Measurements from ENCODE around the gene THAP7. TPM values are rescaled to one million over a fixed set of nuclear protein-coding genes. Genes with fewer than 3 reads are reported as not detected.

Gene THAP7
- total RNA-seq, 1 experiment from 2014 or later = 24.6 TPM

DNA sequence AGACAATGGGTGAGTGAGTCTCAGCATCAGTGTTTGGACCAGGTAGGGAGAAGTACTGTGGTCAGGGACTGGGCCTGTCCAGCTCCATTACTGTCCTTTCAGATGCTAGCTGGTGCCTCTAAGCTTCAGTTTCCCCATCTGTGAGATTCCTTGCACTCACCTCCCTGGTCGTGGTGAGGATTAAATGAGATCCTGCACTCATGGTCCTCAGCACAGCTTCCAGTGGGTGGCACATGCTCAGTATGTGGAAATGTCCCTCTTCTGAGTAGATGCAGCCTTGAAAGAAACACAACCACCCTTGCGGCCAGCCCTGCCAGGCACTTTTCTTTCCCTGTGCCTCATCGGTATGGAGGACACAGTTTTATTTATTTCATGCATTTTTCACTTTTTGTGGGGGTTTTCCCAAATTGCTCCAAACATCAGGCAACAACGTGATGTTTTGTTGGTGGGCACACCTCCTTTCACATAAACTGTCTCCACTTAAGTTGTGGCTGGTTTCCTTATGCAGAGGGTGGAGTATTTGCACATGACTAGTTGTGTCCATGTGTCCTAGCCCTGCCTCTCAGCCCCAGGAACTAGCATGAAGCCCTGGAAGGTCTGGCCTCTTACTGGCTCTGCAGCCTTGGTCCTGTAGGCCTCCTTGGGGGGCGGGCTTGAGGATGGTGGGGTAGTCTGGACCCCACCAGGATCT lies 18.7 kb downstream of the THAP7 start:
- no peak for TF ChIP-seq CTCF (conservative IDR thresholded peaks at IDR 0.05)
- H3K4me3 Mint-ChIP-seq = peak overlapping the region; percentile 94 to 98
- Histone ChIP-seq H3T11ph (ENCODE audit: low read length) (no peak overlapping the region), H3K4ac (ENCODE audit: low read depth, low read length) (no peak overlapping the region), H2BK12ac (ENCODE audit: insufficient read length, low read depth, low read length) (no peak overlapping the region), H3K56ac (ENCODE audit: insufficient read length, low read depth, low read length) (no peak overlapping the region), H4K5ac (ENCODE audit: insufficient read length, low read depth, low read length) (no peak overlapping the region), H2AFZ (ENCODE audit: low read length) (no peak overlapping the region), H2AK5ac (ENCODE audit: insufficient read length, low read length) (no peak overlapping the region), H3K9me3 (ENCODE audit: control insufficient read depth, low read depth, low read length) (no peaks in the 10 kb centered on the region), H4K20me1 (ENCODE audit: control insufficient read depth, insufficient read depth, insufficient read length) (no peaks in the 10 kb centered on the region), H4K8ac (replicated peaks; ENCODE audit: insufficient read length, low read depth, low read length) (no peak overlapping the region), H3K27me3 (ENCODE audit: insufficient read depth, low read length) (no peaks in the 10 kb centered on the region), H3K14ac (ENCODE audit: insufficient read depth, low read length) (no peak overlapping the region), H3K9ac (ENCODE audit: extremely low read depth, insufficient read length, low read length) (no peak overlapping the region), H3K27ac (ENCODE audit: insufficient read length, low read depth, low read length) (no peak overlapping the region), H2BK120ac (ENCODE audit: low read depth, low read length, poor library complexity, severe bottlenecking) (no peak overlapping the region), H3K4me2 (ENCODE audit: insufficient read depth, insufficient read length, low read length) (peak overlapping the region; percentile 73), H3K4me1 (ENCODE audit: insufficient read depth, low read length) (0 out of 2 replicates have a peak, but pooled peaks cover 2% of the 10 kb centered on the region), H3K23me2 (ENCODE audit: insufficient read length, low read depth, low read length, poor library complexity, severe bottlenecking) (peaks cover 14% of the 10 kb centered on the region), H3K79me2 (ENCODE audit: insufficient read depth, low read length) (no peaks in the 10 kb centered on the region), H2BK15ac (ENCODE audit: low read depth, low read length) (no peak overlapping the region), H3K18ac (ENCODE audit: insufficient read length, low read depth, low read length) (no peak overlapping the region), H2BK20ac (ENCODE audit: low read depth, low read length, poor library complexity, severe bottlenecking) (no peak overlapping the region), H4K91ac (ENCODE audit: insufficient read length, low read depth, low read length) (no peak overlapping the region), H3K23ac (ENCODE audit: insufficient read length, low read depth, low read length) (no peak overlapping the region), H3K79me1 (ENCODE audit: insufficient read depth, low read depth, low read length, poor library complexity, severe bottlenecking) (no peaks in the 10 kb centered on the region), H2BK5ac (ENCODE audit: insufficient read length, low read length) (no peak overlapping the region)
- H3K4me1 Mint-ChIP-seq = peaks cover 28 to 30% of the 10 kb centered on the region in 2 experiments
- H3K27me3 Mint-ChIP-seq (ENCODE audit: low read depth) = peaks cover 18% of the 10 kb centered on the region
- peaks cover 9% of the 10 kb centered on the region in 2 experiments for H3K9me3 Mint-ChIP-seq
- DNase-seq = no peak
- H3K27ac Mint-ChIP-seq = no peak overlapping the region; a peak in 1 of 7 replicates
- WGBS (ENCODE audit: extremely low coverage, insufficient read length, low lambda C conversion rate) = no CpG with 5 or more reads among the region's 5 CpGs
- peaks cover 4 to 29% (median 27%) of the 10 kb centered on the region in 3 experiments for H3K36me3 Mint-ChIP-seq (ENCODE audit: insufficient read depth in 1 of 3, low read depth in 3 of 3)

All from H9 (cell line).